ENCODE measurements around the gene COX6A1.

Gene COX6A1

GRCh38 chr12:120462099-120462640, 24.3 kb downstream of the COX6A1 start:
- intact Hi-C loops (cut with DNase I), result no loop called here
- DNase-seq, result no peak

GRCh38 chr12:120463712-120464111, 25.8 kb downstream of the COX6A1 start:
- no peak for DNase-seq
- intact Hi-C loops (cut with DNase I), result no loop called here

- DNase-seq, result no peak
- intact Hi-C loops (cut with DNase I), result loop anchor here (5.0 kb wide), 1 partner anchor 62 kb away; the partner anchor contains the start of gene COQ5
Measured at GRCh38 chr12:120465756-120466155, 27.8 kb downstream of the COX6A1 start.

- DNase-seq, result peak in 34 of 42 donors; percentile 6 to 69 (median 36)
- intact Hi-C loops (cut with DNase I), result loop anchor here (5.0 kb wide), 1 partner anchor 61 kb away; the partner anchor contains the start of gene COQ5
Measured at GRCh38 chr12:120466560-120467315, 28.8 kb downstream of the COX6A1 start.

- no peak for DNase-seq
- intact Hi-C loops (cut with DNase I), result loop anchor here (5.0 kb wide), 1 partner anchor 60 kb away; the partner anchor contains the start of gene COQ5
Measured at GRCh38 chr12:120467439-120467838, 29.5 kb downstream of the COX6A1 start.

GRCh38 chr12:120468325-120468820, 30.5 kb downstream of the COX6A1 start:
- intact Hi-C loops (cut with DNase I), result loop anchor here (5.0 kb wide), 1 partner anchor 59 kb away; the partner anchor contains the start of gene COQ5
- DNase-seq, result peak in 5 of 42 donors; percentile 8 to 44 (median 21)

GRCh38 chr12:120468821-120469449, 31.0 kb downstream of the COX6A1 start:
- peak in 40 of 42 donors; percentile 12 to 75 (median 52) for DNase-seq
- intact Hi-C loops (cut with DNase I), result loop anchor here (5.0 kb wide), 1 partner anchor 58 kb away; the partner anchor contains the start of gene COQ5

GRCh38 chr12:120469450-120470149, 31.7 kb downstream of the COX6A1 start, which contains the start of gene SRSF9:
Gene SRSF9 (minus strand): TSS chr12:120469748. CDS start chr12:120469609, 139 bp downstream.
- intact Hi-C loops (cut with DNase I), result loop anchor here (5.0 kb wide), 1 partner anchor 58 kb away; the partner anchor contains the start of gene COQ5
- DNase-seq, result peak; percentile 88 to 99 (median 96)

- intact Hi-C loops (cut with DNase I), result no loop called here
- no peak for DNase-seq
Measured at GRCh38 chr12:120470150-120470784, 32.4 kb downstream of the COX6A1 start.

GRCh38 chr12:120472521-120472920, 34.6 kb downstream of the COX6A1 start:
- intact Hi-C loops (cut with DNase I), result no loop called here
- no peak for DNase-seq

GRCh38 chr12:120473807-120474615, 36.1 kb downstream of the COX6A1 start:
- DNase-seq, result no peak
- intact Hi-C loops (cut with DNase I), result no loop called here

- intact Hi-C loops (cut with DNase I), result no loop called here
- DNase-seq, result peak in 24 of 42 donors; percentile 13 to 77 (median 39)
Measured at GRCh38 chr12:120474616-120474960, 36.7 kb downstream of the COX6A1 start.

GRCh38 chr12:120475643-120476042, 37.7 kb downstream of the COX6A1 start:
- no peak for DNase-seq
- intact Hi-C loops (cut with DNase I), result no loop called here

GRCh38 chr12:120479458-120479857, 41.5 kb downstream of the COX6A1 start:
- no peak for DNase-seq
- intact Hi-C loops (cut with DNase I), result no loop called here

GRCh38 chr12:120480211-120480610, 42.3 kb downstream of the COX6A1 start:
- intact Hi-C loops (cut with DNase I), result no loop called here

GRCh38 chr12:120481022-120481767, 43.3 kb downstream of the COX6A1 start:
- DNase-seq, result no peak
- intact Hi-C loops (cut with DNase I), result no loop called here

More at GRCh38 chr12:120480211-120480610, 42.3 kb downstream of the COX6A1 start:
- no peak for DNase-seq

GRCh38 chr12:120483621-120484020, 45.7 kb downstream of the COX6A1 start:
- DNase-seq, result no peak
- intact Hi-C loops (cut with DNase I), result no loop called here
